Body of pancreas (tissue), 4 donors: ENCODE results near the gene GPR107. TPM values are rescaled to one million over a fixed set of nuclear protein-coding genes. Genes with fewer than 3 reads are reported as not detected.

Experiments used
- ATAC-seq: fragments of 150-250 bp; one replicate; pipeline ENCODE4 v1.9.1; 2016
- DNase-seq, 4 donors: peaks; one replicate each; pipeline ENCODE4 v3.0.0-alpha.2; 2019
- H3K27ac ChIP-seq, 4 donors: fragments of 200-600 bp; sonication (generic); 1 replicate in 3 of 4; 2 replicates in 1 of 4; pipeline versions ENCODE4 v1.5.1 to v1.6.1; 2016 to 2019; ENCODE audit warnings: mild to moderate bottlenecking in 1 of 4, mixed read lengths in 1 of 4, moderate library complexity in 1 of 4
- H3K27me3 ChIP-seq, 2 donors: fragments of 200-600 bp; sonication (generic); one replicate each; pipeline ENCODE4 v1.6.0; 2016; ENCODE audit warnings: mild to moderate bottlenecking in 1 of 2
- H3K36me3 ChIP-seq, 2 donors: fragments of 200-600 bp; sonication (generic); replicated peaks in 1 of 2; 2 replicates each; pipeline ENCODE4 v1.5.1; 2016; ENCODE audit warnings: low read depth in 2 of 2; ENCODE audit not compliant: insufficient read depth in 1 of 2
- H3K4me1 ChIP-seq: fragments of 200-600 bp; sonication (generic); one replicate; pipeline ENCODE4 v1.6.0; 2016
- H3K4me3 ChIP-seq, 2 donors: fragments of 200-600 bp; sonication (generic); 1 replicate in 1 of 2; 2 replicates in 1 of 2; pipeline ENCODE4 v1.5.1; 2016 to 2019
- H3K9me3 ChIP-seq, 3 donors: fragments of 200-600 bp; sonication (generic); 1 replicate in 2 of 3; 2 replicates in 1 of 3; pipeline ENCODE4 v1.5.1; 2016
- POLR2A ChIP-seq, 3 donors: fragments of 450-650 bp; IDR thresholded peaks; one replicate each; pipeline ENCODE4 v1.6.1; 2016; ENCODE audit warnings: antibody characterized with exemption in 3 of 3, mild to moderate bottlenecking in 2 of 3
- WGBS, 2 donors: methylation state at CpG; one replicate each; pipeline ENCODE4 v1.1.5; 2017; 5-methylcytosine and 5-hydroxymethylcytosine counted together
- intact Hi-C: fragments of 100-400 bp; cut with DNase I; formaldehyde crosslinking; loops from one replicate; pipeline ENCODE4 v1.15.1; 2023
- total RNA-seq, 2 donors: library from RNA; depleted of rRNA; stranded (reverse); fragments of >200 nt; gene quantifications; one replicate each; pipeline ENCODE4 v1.1.0, GENCODE V29; 2016
- TF ChIP-seq, protein P1 (sequence below), 7 experiments: fragments of 450-650 bp in 4 of 7; fragments of 200-600 bp in 3 of 7; sonication (generic) in 3 of 7; IDR thresholded peaks; one replicate each; pipeline ENCODE4 v1.5.1; 2016 to 2019; ENCODE audit warnings: antibody characterized with exemption in 7 of 7

The GPR107 gene
- total RNA-seq, 2 donors from 2014 or later: 9.6 to 11.4 TPM

DNA sequence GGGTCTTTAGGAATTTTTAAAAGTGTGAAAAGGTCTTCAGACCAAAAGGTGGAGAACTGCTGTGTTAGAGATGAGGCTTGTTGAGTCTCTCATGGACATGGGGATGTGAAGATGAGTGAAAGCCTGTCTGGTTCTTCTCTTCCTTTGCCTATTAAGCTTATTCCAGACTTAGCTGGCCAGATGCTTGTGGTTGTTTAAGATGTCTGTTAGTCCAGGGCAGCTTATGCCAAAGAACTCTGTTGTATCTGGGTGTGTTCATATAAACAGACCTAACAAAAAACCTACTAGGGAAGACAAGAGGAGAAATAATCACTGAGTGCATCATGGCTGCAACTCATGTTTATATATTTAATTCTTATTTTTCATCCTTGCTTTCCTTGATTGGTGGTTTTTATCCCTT, 61.0 kb downstream of the GPR107 start:
- H3K27me3 ChIP-seq: no peaks in the 10 kb centered on the region
- no peak overlapping the region for H3K27ac ChIP-seq
- no peaks in the 10 kb centered on the region for H3K4me1 ChIP-seq

DNA sequence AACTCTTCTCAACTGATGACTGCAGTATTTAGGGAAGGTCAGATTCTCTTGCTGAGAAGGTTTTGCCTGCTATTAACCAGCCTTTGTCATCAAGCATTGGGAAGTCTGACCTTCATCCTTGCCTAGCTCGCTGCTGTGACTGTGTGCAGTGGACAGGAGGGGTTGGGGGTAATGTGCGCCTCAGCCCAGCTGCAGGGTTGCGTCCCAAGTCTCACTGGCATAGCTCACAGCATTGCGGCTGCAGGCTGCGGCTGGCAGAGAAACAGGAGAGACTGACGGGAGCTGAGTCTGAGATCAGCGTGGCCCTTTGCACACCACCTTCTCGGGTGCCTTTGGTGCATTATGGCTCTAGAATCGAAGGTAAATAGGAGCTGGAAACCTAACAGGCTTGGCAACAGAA, 62.6 kb downstream of the GPR107 start:
- intact Hi-C loops: no loop called here
- TF ChIP-seq, protein P1, sequence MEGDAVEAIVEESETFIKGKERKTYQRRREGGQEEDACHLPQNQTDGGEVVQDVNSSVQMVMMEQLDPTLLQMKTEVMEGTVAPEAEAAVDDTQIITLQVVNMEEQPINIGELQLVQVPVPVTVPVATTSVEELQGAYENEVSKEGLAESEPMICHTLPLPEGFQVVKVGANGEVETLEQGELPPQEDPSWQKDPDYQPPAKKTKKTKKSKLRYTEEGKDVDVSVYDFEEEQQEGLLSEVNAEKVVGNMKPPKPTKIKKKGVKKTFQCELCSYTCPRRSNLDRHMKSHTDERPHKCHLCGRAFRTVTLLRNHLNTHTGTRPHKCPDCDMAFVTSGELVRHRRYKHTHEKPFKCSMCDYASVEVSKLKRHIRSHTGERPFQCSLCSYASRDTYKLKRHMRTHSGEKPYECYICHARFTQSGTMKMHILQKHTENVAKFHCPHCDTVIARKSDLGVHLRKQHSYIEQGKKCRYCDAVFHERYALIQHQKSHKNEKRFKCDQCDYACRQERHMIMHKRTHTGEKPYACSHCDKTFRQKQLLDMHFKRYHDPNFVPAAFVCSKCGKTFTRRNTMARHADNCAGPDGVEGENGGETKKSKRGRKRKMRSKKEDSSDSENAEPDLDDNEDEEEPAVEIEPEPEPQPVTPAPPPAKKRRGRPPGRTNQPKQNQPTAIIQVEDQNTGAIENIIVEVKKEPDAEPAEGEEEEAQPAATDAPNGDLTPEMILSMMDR (IDR thresholded peaks at IDR 0.05): no peak
- no peak for TF ChIP-seq POLR2A (IDR thresholded peaks at IDR 0.05)
- H3K9me3 ChIP-seq: no peaks in the 10 kb centered on the region
- H3K4me1 ChIP-seq: no peaks in the 10 kb centered on the region
- ATAC-seq (no peak), DNase-seq (no peak)
- H3K36me3 ChIP-seq: peaks cover 0 to 2% of the 10 kb centered on the region in 2 donors
- H3K27me3 ChIP-seq: no peaks in the 10 kb centered on the region
- H3K27ac ChIP-seq: no peak overlapping the region
- no peak overlapping the region for H3K4me3 ChIP-seq
- 89 to 95% methylated on average over 7 to 9 of the region's 9 CpGs for WGBS, 2 donors

More for the DNA sequence above, 61.0 kb downstream of the GPR107 start:
- no peak overlapping the region for H3K4me3 ChIP-seq
- ATAC-seq: no peak
- no peaks in the 10 kb centered on the region for H3K9me3 ChIP-seq
- H3K36me3 ChIP-seq: no peaks in the 10 kb centered on the region
- no peak for TF ChIP-seq POLR2A (IDR thresholded peaks at IDR 0.05)
- TF ChIP-seq, protein P1 (IDR thresholded peaks at IDR 0.05): no peak
- DNase-seq: no peak
- intact Hi-C loops: no loop called here

DNA sequence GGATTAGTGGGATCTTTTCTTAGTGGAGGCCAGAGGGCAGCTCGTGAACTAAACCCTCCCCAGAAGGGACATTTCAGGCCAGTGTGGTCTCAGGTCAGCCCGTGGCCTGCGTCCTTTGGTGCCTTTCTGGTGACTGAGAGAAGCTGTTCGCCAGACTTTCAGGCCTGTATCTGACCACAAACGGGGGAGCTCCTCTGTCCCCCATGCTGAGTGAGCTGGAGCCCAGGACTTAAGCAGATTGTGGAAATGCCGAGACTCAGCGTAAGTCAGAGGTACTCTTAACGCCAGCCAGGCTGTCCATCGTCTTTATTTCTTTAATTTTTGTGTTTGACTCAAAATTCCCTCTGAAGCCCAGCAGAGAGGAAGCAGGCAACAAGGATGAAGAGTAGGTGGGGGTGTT, 63.7 kb downstream of the GPR107 start:
- no peak for TF ChIP-seq POLR2A (IDR thresholded peaks at IDR 0.05)
- TF ChIP-seq, protein P1 (IDR thresholded peaks at IDR 0.05): no peak
- no peak overlapping the region for H3K27ac ChIP-seq
- 88 to 89% methylated on average over 6 to 9 of the region's 9 CpGs for WGBS, 2 donors
- H3K9me3 ChIP-seq: no peaks in the 10 kb centered on the region
- no peaks in the 10 kb centered on the region for H3K27me3 ChIP-seq
- H3K4me1 ChIP-seq: no peaks in the 10 kb centered on the region
- ATAC-seq: no peak
- peaks cover 0 to 3% of the 10 kb centered on the region in 2 donors for H3K36me3 ChIP-seq
- DNase-seq: no peak
- H3K4me3 ChIP-seq: no peak overlapping the region
- intact Hi-C loops: no loop called here

DNA sequence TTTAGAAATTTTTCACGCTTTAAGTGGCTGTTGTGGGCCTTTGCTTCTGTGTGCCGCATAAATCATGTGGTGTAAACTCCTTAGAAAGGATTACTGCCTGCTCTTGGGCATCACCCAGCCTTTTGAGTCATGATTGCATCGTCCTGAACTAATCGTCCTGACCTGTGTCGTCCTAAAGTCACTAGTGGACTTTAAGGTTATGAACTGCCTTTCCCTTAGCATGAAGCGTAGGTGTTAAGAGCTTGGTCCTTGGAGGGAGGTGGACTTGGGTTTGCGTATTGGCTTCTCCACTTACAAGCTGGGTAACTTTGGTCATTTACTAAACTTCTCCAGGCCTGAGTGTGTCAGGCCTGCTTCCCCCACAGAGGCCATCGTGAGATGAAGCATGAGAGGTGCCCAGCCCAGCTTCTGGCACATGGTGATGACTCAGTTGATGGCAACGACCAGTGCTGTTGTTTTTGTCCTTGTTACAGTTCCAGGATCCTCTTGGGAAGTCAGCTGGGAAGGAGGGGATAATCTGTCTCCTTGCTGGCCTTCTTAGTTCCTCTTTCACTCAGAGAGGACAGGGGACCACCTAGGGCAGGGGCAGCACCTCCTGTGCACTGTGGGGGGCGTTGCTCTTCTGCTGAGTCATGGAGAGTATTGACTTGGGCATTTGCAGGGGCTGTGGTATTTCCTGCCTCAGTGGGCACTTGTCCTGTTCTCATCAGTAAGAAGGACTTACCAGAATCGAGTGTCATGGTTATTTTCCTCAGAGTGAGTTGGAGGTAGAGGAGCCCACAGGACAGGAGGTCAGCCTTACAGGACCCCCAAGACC, 64.3 kb downstream of the GPR107 start:
- Histone ChIP-seq H3K27me3 (no peaks in the 10 kb centered on the region), H3K4me3 (no peak overlapping the region), H3K27ac (no peak overlapping the region), H3K9me3 (no peaks in the 10 kb centered on the region), H3K36me3 (peaks cover 0 to 4% of the 10 kb centered on the region in 2 donors), H3K4me1 (no peaks in the 10 kb centered on the region)
- no peak for DNase-seq
- ATAC-seq: no peak
- 73 to 81% methylated on average over 10 to 11 of the region's 11 CpGs for WGBS, 2 donors
- intact Hi-C loops: no loop called here
- TF ChIP-seq, protein P1 (IDR thresholded peaks at IDR 0.05): no peak
- TF ChIP-seq POLR2A (IDR thresholded peaks at IDR 0.05): no peak
